ENCODE results near the gene DRGX.

Gene DRGX

DNA sequence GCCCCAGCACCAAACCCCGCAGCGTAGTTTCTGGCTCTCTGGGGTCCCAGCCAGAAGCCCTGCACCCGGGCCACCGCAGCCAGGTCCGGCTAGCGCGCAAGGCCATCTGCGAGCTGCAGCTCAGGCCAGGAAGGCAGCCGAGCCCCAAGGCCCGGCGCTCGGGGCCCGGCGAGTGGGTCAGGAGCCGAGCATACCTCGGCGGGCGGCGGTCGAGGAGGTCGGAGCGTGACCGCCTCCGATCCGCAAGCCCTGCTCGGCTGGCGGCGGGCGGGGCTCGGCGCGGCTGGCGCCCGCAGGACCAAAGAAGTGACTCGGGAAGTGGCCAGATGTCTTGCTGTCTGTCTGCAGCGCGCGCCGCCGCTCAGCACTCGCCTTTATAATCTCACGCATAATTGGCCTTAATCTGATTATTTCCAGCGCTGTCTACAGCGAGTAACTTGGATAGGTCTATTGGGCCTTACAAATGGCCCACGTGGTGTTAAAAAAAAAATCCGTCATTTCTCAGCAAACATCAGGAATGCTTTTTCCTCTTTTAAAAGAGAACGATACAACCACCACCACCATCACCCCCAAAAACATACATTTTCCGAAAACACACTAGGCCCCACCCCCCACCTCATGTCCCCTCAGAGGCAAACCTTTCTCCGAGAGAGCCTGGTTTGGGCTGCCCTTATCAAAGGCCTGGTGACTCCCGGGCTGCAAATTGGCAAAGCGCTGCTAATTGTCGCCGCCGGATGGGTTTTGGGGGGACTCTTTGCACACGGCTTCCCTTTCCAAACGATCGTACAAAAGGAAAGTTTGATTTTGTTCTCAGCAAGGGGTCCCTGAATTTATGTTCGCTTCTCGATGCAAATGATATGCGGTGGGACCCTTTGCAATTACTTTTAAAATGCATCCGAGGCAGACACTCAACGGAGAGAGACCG, at the start of gene DRGX:
Gene DRGX (minus strand): TSS at position 349 of the 925 bp plus-strand sequence. CDS start 649 bp downstream, outside the sequence.
- DNase-seq: no peak

- no peak for DNase-seq
Observed at GRCh38 chr10:49444349-49444748, 48.5 kb upstream of the DRGX start.

- DNase-seq: no peak
Observed at GRCh38 chr10:49442863-49443262, 47.0 kb upstream of the DRGX start.

- no peak for DNase-seq
Observed at GRCh38 chr10:49441488-49442476, 45.9 kb upstream of the DRGX start.

DNA sequence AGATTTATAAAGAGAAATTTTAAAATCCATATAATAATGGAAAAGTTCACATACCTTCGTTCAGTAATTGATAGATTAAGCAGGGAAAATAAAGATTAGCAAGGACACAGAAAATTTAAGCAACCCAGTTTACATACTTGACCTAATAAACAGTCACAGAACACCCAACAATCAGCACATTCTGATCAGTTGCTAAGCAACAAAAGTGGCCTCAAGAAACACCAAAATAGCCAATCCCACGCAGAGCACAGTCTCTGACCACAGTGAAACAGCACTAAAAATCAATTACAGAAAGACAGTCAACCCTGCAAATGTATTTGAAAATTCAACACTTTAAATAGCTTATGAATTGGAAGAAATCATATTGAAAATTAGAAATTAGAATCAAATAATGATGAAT, 39.3 kb upstream of the DRGX start:
- DNase-seq: no peak

- no peak for DNase-seq
Observed at GRCh38 chr10:49433069-49433468, 37.2 kb upstream of the DRGX start.

DNA sequence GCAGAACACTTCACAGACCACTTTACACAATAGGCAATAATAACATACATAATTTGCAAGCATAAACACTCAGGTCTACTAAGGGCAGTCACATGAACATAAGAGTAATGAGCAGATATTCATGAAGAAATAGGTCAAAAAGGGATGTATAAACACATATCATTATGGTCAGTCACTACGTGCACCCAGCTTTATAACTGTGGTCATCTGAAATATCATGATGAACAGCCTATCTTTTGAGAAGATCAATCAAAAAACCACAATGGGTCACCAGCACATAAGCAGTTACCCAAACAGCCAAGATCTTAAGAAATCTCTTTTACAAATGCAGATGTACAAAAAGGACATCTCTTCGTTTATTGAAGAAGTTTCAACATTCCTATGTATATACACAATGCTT, 35.5 kb upstream of the DRGX start:
- no peak for DNase-seq

- DNase-seq: no peak
Observed at GRCh38 chr10:49429458-49429857, 33.6 kb upstream of the DRGX start.

GRCh38 chr10:49426490-49427360, 30.8 kb upstream of the DRGX start:
- DNase-seq: no peak

DNA sequence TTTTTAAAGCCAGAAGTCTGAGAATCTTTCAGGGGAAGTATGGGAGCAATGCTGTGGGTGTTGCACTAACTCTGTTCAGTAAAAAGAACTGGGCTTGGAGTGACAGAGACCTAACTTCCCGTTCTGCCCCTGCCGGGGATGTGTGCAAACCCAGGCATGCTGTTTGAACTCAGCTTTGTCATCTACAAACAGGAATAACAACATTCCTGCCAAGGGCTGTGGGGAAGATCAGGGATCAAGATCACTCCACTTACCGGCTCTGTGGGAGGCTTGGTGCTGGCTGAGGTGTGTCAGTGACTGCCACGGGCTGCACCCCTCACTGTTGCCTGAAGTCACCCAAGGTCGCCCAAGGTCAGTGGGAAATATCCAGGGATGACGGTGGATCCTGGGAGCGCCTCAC, 23.1 kb upstream of the DRGX start:
- no peak for DNase-seq

DNA sequence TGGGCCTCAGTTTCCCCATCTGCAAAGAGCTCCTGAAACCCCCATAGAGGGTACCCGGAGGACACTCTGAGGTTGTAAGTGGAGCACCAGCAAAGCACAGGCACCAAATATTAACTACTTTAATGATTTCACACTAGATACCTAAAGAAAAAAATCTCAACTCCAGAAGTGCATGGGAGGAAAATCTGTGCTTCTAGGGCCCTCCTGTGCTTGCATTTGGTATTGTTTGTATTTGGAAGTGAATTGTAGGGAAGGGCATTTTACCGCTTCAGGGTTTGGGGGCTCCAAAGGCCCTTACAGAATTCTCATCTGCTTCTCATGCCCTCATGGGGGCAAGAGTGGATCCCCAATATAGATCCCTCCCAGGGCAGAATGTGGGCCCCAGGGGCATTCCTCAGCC, 22.4 kb upstream of the DRGX start:
- DNase-seq: no peak

GRCh38 chr10:49418053-49418326, 22.1 kb upstream of the DRGX start:
- no peak for DNase-seq

GRCh38 chr10:49417311-49418052, 21.6 kb upstream of the DRGX start:
- no peak for DNase-seq

DNA sequence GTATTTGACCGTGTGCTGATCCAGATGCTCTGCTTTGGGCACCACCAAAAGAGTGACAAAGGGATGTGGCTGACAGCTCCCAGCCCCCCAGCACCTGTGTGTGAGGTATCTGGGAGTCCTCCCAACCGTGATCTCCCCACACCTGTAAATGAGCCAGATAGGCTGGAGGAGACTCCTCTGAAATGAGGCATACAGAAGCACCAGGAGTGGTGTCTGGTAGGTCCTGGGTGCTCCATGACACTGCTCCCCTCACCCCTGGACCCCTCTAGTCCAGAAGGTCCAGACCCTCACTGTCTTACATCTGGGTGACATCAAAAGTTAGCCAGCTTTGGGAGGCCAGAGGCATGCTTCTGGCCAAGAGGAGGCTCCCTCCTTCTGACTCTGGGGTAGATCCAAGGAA, 20.0 kb upstream of the DRGX start:
- no peak for DNase-seq

DNA sequence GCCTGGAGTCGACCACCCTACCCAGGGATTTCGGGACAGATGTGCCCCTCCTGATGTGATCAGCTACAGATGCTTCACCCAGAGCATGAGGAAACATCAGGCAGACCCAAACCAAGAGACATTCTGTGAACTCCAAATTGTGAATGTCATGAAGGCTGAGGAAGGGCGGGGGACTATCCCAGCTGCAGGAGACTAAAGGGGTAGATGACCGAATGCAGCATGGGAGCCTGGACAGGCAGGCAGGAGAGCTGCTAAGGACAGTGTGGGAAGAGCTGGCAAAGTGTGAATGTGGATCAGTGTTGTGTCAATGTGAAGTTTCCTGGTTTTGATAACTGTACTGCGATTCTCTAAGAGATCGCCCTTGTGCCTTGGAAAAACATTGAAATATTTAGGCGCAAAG, 19.2 kb upstream of the DRGX start:
- DNase-seq: no peak

GRCh38 chr10:49414496-49414895, 18.6 kb upstream of the DRGX start:
- no peak for DNase-seq

DNA sequence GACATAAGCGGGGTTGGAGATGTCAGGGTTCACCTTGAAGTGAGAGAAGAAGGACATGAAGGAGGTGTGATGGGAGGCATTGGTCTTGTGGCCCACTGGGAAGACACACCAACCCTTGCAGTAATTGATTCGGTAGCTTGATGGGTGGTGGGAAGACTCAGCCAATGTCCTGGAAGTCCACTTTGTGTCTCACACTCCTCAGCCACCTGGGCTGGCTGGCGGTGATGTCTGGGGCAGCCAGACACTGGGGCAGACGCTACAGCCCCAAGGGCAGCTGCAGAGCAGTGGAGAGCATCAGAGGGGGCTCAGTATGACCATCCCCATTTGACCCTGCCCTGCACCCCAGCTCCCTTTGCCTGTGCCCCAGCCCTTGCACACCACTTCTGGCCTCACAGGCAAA, 16.7 kb upstream of the DRGX start:
- no peak for DNase-seq

GRCh38 chr10:49410365-49411074, 14.6 kb upstream of the DRGX start:
- DNase-seq: no peak

DNA sequence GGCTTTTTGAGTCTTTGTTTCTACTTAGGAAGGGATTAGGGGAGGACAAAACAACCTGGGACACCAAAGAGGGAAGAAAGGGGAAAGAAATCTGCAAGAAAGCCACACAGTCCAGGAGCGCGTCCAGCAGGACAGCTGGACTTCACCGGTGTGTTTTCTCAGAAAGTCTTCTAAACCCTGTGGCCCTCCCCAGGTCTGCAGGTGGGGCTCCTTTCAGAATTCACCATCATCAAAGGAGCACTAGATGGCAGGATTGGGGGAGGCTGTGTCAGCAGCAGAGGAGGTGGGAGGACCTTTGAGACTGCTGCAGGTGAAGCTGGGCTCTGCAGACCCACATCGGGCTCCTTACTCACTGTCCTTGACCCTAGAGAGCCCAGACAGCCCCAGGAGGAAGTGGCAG, 13.9 kb upstream of the DRGX start:
- no peak for DNase-seq

DNA sequence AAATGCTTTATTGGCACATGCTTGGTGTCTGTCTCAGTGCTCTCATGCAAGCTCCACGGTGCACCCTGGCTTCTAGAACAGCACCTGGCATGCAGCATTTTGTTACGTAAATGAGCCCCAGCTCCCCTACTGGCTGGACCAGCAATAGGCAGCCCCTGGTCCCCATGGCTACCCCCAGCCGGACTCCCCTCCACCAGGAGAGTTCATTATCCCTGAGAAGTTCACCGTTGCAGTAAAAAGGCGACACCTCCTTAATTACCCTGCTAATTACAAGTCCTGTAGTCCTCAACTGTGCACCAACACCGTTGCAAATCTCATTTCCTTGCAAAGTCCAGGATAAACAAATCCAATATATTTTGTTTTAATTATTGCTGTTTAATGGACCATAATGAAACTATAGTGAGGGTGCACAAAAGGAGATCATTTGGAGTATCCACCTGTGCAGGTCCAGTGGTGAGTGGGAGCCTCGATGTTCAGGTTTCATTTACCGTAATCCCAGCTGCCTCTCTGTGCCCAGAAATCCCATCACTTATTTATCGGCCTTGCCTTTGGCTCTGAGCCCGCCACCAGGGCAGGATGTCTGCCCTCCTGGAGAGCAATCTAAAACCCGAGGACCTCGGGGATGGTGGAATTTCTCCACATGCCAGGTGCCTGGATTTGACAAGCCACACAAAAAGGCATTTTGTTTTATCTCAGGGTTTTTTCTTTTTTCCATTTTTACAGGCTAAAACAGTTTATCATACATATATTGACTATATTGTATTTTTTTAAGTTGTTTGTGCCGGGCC, 12.8 kb upstream of the DRGX start:
- no peak for DNase-seq

Measured in NCI-H446 (cell line).